ENCODE measurements around the gene SART3. TPM values are rescaled to one million over a fixed set of nuclear protein-coding genes. Genes with fewer than 3 reads are reported as not detected.

Gene SART3
- total and polyA plus RNA-seq, 2 of the 13 experiments (the other 11 are each of a cell fraction or from before 2014, with no cell fraction given) = 16.1 to 69.9 TPM

DNA sequence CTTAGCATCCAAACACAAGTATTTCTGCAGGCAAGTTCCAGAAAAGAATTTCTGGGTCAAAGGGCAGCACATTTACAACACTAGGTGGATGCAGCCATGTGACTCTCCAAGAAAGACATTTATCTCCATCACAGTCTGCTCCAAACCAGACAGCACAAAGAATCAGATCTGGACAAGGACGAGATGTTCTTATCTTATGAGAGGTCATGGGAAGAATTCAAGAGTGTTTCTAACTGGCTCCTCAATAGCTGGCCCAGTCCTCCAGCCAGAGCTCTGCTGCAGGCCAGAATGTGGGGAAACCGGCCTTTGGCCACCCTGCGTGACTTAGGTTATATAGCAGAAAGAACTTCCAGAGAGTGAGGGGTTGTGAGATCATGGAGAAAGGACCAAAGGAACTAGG lies 19.6 kb upstream of the SART3 start (continued):
- TF ChIP-seq BCLAF1 (IDR thresholded peaks at IDR 0.05) (no peak), FOXO1 (CRISPR knock-in tag; IDR thresholded peaks at IDR 0.05) (no peak)

GRCh38 chr12:108578813-108579212 lies 17.8 kb upstream of the SART3 start:
- Histone ChIP-seq H3K27ac (ENCODE audit: extremely low read length, insufficient read depth, low read length) (no peak overlapping the region), H3K4me3 (replicated peaks in 1 of 3; ENCODE audit: insufficient read depth in 1 of 3, low read depth in 2 of 3, low read length in 3 of 3) (no peak overlapping the region), H3K79me2 (ENCODE audit: insufficient read depth, low read length) (no peaks in the 10 kb centered on the region), H3K36me3 (replicated peaks in 1 of 2; ENCODE audit: control insufficient read depth in 1 of 2, insufficient read depth in 2 of 2, low read length in 2 of 2) (no peaks in the 10 kb centered on the region), H3K27me3 (ENCODE audit: control insufficient read depth in 1 of 2, insufficient read depth in 2 of 2, low read length in 2 of 2) (peaks cover 2 to 7% of the 10 kb centered on the region in 2 experiments; a peak in 2 of 5 replicates), H3K9ac (ENCODE audit: insufficient read depth, low read depth, low read length) (no peak overlapping the region), H3K4me2 (ENCODE audit: low read depth, low read length) (no peak overlapping the region), H4K20me1 (ENCODE audit: insufficient read depth, low read length) (no peaks in the 10 kb centered on the region), H3K9me3 (ENCODE audit: low read length) (no peaks in the 10 kb centered on the region), H3K4me1 (ENCODE audit: insufficient read depth, low read length) (no peaks in the 10 kb centered on the region), H2AFZ (ENCODE audit: low read length) (no peak overlapping the region)
- ChIA-PET POLR2A (no interaction called here), CTCF (ENCODE audit: low intra/inter-chr PET ratio, low total read pairs) (no interaction called here)
- 43% methylated on average over 3 of the region's 3 CpGs for WGBS (ENCODE audit: low lambda C conversion rate)
- no TSS peak for BruUV-seq (replicated peaks)
- ATAC-seq (no peak), FAIRE-seq (no peak), DNase-seq (ENCODE audit: low spot score) (no peak)
- intact Hi-C loops (cut with micrococcal nuclease; ENCODE audit: unreplicated experiment) = no loop called here
- in situ Hi-C loops (cut with HindIII; ENCODE audit: extremely low pct_ligation_motif_present, low pct_unique_long_range_greater_than_20kb) = no loop called here
- TF ChIP-seq HOXA9 (CRISPR knock-in tag; IDR thresholded peaks at IDR 0.05; ENCODE audit: borderline replicate concordance) (no peak), ZSCAN9 (CRISPR knock-in tag; IDR thresholded peaks at IDR 0.05; ENCODE audit: borderline replicate concordance) (no peak), ZNF292 (CRISPR knock-in tag; IDR thresholded peaks at IDR 0.05; ENCODE audit: borderline replicate concordance, low read depth) (no peak), ZSCAN5A (CRISPR knock-in tag; IDR thresholded peaks at IDR 0.05; ENCODE audit: borderline replicate concordance) (no peak), NFYC (CRISPR knock-in tag; IDR thresholded peaks at IDR 0.05) (no peak), RFX1 (IDR thresholded peaks at IDR 0.05) (no peak), FOXJ3 (CRISPR knock-in tag; IDR thresholded peaks at IDR 0.05; ENCODE audit: borderline replicate concordance) (no peak)
- TF ChIP-seq, protein P1, sequence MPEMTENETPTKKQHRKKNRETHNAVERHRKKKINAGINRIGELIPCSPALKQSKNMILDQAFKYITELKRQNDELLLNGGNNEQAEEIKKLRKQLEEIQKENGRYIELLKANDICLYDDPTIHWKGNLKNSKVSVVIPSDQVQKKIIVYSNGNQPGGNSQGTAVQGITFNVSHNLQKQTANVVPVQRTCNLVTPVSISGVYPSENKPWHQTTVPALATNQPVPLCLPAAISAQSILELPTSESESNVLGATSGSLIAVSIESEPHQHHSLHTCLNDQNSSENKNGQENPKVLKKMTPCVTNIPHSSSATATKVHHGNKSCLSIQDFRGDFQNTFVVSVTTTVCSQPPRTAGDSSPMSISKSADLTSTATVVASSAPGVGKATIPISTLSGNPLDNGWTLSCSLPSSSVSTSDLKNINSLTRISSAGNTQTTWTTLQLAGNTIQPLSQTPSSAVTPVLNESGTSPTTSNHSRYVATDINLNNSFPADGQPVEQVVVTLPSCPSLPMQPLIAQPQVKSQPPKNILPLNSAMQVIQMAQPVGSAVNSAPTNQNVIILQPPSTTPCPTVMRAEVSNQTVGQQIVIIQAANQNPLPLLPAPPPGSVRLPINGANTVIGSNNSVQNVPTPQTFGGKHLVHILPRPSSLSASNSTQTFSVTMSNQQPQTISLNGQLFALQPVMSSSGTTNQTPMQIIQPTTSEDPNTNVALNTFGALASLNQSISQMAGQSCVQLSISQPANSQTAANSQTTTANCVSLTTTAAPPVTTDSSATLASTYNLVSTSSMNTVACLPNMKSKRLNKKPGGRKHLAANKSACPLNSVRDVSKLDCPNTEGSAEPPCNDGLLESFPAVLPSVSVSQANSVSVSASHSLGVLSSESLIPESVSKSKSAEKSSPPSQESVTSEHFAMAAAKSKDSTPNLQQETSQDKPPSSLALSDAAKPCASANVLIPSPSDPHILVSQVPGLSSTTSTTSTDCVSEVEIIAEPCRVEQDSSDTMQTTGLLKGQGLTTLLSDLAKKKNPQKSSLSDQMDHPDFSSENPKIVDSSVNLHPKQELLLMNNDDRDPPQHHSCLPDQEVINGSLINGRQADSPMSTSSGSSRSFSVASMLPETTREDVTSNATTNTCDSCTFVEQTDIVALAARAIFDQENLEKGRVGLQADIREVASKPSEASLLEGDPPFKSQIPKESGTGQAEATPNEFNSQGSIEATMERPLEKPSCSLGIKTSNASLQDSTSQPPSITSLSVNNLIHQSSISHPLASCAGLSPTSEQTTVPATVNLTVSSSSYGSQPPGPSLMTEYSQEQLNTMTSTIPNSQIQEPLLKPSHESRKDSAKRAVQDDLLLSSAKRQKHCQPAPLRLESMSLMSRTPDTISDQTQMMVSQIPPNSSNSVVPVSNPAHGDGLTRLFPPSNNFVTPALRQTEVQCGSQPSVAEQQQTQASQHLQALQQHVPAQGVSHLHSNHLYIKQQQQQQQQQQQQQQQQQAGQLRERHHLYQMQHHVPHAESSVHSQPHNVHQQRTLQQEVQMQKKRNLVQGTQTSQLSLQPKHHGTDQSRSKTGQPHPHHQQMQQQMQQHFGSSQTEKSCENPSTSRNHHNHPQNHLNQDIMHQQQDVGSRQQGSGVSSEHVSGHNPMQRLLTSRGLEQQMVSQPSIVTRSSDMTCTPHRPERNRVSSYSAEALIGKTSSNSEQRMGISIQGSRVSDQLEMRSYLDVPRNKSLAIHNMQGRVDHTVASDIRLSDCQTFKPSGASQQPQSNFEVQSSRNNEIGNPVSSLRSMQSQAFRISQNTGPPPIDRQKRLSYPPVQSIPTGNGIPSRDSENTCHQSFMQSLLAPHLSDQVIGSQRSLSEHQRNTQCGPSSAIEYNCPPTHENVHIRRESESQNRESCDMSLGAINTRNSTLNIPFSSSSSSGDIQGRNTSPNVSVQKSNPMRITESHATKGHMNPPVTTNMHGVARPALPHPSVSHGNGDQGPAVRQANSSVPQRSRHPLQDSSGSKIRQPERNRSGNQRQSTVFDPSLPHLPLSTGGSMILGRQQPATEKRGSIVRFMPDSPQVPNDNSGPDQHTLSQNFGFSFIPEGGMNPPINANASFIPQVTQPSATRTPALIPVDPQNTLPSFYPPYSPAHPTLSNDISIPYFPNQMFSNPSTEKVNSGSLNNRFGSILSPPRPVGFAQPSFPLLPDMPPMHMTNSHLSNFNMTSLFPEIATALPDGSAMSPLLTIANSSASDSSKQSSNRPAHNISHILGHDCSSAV (CRISPR knock-in tag; IDR thresholded peaks at IDR 0.05; ENCODE audit: borderline replicate concordance) = no peak

All from HepG2 (cell line).